ENCODE measurements around the gene SRPRB. TPM values are rescaled to one million over a fixed set of nuclear protein-coding genes. Genes with fewer than 3 reads are reported as not detected.

Gene SRPRB
- total and polyA plus RNA-seq, 2 experiments from 2014 or later: 25.6 to 36.0 TPM

DNA sequence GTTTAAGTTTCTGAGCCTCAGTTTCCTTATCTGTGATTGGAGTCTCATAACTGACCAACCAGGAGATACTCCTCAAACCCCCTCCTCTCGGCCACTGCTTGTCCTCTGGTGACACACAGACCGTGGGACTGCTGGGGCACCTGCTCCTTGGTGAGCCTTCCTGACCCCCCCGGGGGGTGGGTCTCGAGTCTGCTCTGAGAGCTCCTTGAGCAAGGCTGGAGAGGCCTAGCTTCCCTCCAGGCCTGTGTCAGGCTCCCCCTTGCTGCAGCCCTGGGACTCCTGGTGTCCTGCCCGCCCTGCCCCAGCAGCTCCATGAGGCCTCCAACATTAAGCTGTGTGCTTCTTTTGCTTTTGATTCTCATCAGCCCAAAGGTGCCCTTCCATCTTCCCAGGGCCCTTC, 27.7 kb downstream of the SRPRB start:
- peaks cover 3% of the 10 kb centered on the region for H3K27me3 Mint-ChIP-seq (ENCODE audit: insufficient read depth, low read depth, poor library complexity)
- H3K36me3 Mint-ChIP-seq (ENCODE audit: low read depth): no peaks in the 10 kb centered on the region; the same call in 2 of the 3 replicates
- Histone ChIP-seq H3K4me1 (ENCODE audit: insufficient read depth) (no peaks in the 10 kb centered on the region), H3K36me3 (ENCODE audit: insufficient read depth) (no peaks in the 10 kb centered on the region), H3K9me2 (ENCODE audit: insufficient read depth) (no peaks in the 10 kb centered on the region), H2AFZ (no peak overlapping the region), H3K79me2 (replicated peaks; ENCODE audit: insufficient read depth) (no peaks in the 10 kb centered on the region), H3K4me3 (no peak overlapping the region), H4K20me1 (replicated peaks; ENCODE audit: insufficient read depth) (no peaks in the 10 kb centered on the region), H3K27me3 (ENCODE audit: insufficient read depth) (no peaks in the 10 kb centered on the region), H3K4me2 (no peak overlapping the region), H3K27ac (ENCODE audit: low read depth) (no peak overlapping the region), H3F3A (replicated peaks; ENCODE audit: low read depth) (no peaks in the 10 kb centered on the region)
- no peak overlapping the region for H3K4me3 Mint-ChIP-seq
- no peaks in the 10 kb centered on the region for H3K9me3 Mint-ChIP-seq
- DNase-seq (ENCODE audit: low spot score) (no peak), ATAC-seq (no peak)
- TF ChIP-seq JUNB (IDR thresholded peaks at IDR 0.05; ENCODE audit: unreplicated experiment) (no peak), EZH2 (IDR thresholded peaks at IDR 0.05; ENCODE audit: low read depth, unreplicated experiment) (no peak), EZH2phosphoT487 (IDR thresholded peaks at IDR 0.05; ENCODE audit: unreplicated experiment) (no peak), ZNF331 (CRISPR knock-in tag; IDR thresholded peaks at IDR 0.05; ENCODE audit: low read depth) (no peak), NANOG (IDR thresholded peaks at IDR 0.05; ENCODE audit: borderline replicate concordance) (no peak), ZNF114 (CRISPR knock-in tag; IDR thresholded peaks at IDR 0.05) (no peak), CREB1 (CRISPR knock-in tag; IDR thresholded peaks at IDR 0.05; ENCODE audit: low read depth) (no peak)
- TF ChIP-seq, protein P1, sequence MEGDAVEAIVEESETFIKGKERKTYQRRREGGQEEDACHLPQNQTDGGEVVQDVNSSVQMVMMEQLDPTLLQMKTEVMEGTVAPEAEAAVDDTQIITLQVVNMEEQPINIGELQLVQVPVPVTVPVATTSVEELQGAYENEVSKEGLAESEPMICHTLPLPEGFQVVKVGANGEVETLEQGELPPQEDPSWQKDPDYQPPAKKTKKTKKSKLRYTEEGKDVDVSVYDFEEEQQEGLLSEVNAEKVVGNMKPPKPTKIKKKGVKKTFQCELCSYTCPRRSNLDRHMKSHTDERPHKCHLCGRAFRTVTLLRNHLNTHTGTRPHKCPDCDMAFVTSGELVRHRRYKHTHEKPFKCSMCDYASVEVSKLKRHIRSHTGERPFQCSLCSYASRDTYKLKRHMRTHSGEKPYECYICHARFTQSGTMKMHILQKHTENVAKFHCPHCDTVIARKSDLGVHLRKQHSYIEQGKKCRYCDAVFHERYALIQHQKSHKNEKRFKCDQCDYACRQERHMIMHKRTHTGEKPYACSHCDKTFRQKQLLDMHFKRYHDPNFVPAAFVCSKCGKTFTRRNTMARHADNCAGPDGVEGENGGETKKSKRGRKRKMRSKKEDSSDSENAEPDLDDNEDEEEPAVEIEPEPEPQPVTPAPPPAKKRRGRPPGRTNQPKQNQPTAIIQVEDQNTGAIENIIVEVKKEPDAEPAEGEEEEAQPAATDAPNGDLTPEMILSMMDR (conservative IDR thresholded peaks at IDR 0.05; ENCODE audit: low read depth in 2 of 2): no peak
- peaks cover 3% of the 10 kb centered on the region; the same call in 1 of the 3 replicates for H3K4me1 Mint-ChIP-seq
- H3K27ac Mint-ChIP-seq: no peak overlapping the region

DNA sequence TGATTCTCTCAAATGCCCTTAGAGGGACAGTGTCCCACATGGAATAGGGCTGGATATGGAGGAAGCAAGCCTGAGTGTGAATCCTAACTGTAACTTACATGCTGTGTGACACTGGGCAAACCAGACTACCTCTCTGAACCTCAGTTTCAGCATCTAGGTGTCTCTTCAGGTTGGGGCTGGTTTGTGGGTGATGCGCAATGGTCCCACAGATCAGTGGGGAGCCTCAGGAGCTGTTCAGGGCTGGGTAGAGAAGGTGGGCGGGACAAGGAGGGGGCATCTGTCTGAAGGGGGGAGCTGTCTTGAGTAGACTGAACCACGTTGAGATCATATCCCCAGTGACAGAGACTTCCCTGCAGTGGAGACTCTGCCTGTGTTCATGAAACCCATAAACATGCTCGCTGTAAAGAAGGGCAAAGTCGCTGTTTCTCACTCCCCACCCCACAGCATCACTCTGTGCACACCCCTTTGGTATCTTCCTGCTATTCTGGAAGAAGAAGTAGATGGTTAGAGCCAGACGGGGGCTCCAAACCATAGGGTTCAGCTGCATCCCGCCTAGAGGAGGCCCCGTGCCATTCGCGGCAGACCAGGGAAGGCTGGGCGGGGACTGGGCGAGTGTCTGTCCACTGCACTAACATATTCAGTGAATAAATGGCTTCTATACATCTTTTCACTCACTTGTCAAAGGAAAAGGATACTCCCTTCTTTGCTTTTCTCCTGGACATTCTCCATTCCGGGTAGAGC, 28.4 kb downstream of the SRPRB start:
- no peaks in the 10 kb centered on the region for H3K36me3 ChIP-seq (ENCODE audit: insufficient read depth)
- Mint-ChIP-seq H3K36me3 (ENCODE audit: low read depth) (no peaks in the 10 kb centered on the region; the same call in 2 of the 3 replicates), H3K27me3 (ENCODE audit: insufficient read depth, low read depth, poor library complexity) (peaks cover 6% of the 10 kb centered on the region), H3K27ac (no peak overlapping the region), H3K4me3 (no peak overlapping the region), H3K9me3 (no peaks in the 10 kb centered on the region), H3K4me1 (peaks cover 3% of the 10 kb centered on the region; the same call in 1 of the 3 replicates)
- TF ChIP-seq NANOG (IDR thresholded peaks at IDR 0.05; ENCODE audit: borderline replicate concordance): no peak
- no peak for TF ChIP-seq JUNB (IDR thresholded peaks at IDR 0.05; ENCODE audit: unreplicated experiment)
- TF ChIP-seq, protein P1 (conservative IDR thresholded peaks at IDR 0.05; ENCODE audit: low read depth in 2 of 2): peak in 1 of 2 experiments; percentile 32; a peak in 2 of 4 replicates
- no peaks in the 10 kb centered on the region for H3K4me1 ChIP-seq (ENCODE audit: insufficient read depth)
- no peak overlapping the region for H3K4me3 ChIP-seq
- H3K9me2 ChIP-seq (ENCODE audit: insufficient read depth): no peaks in the 10 kb centered on the region
- H3K4me2 ChIP-seq: no peak overlapping the region
- ATAC-seq: peak; percentile 22; the same call in 1 of the 3 replicates
- H2AFZ ChIP-seq: no peak overlapping the region
- no peak for DNase-seq (ENCODE audit: low spot score)
- H3F3A ChIP-seq (replicated peaks; ENCODE audit: low read depth): no peaks in the 10 kb centered on the region
- no peaks in the 10 kb centered on the region for H3K79me2 ChIP-seq (replicated peaks; ENCODE audit: insufficient read depth)
- no peaks in the 10 kb centered on the region for H4K20me1 ChIP-seq (replicated peaks; ENCODE audit: insufficient read depth)
- no peaks in the 10 kb centered on the region for H3K27me3 ChIP-seq (ENCODE audit: insufficient read depth)
- H3K27ac ChIP-seq (ENCODE audit: low read depth): no peak overlapping the region
